ENCODE results near the gene PTGER4. TPM values are rescaled to one million over a fixed set of nuclear protein-coding genes. Genes with fewer than 3 reads are reported as not detected.

The PTGER4 gene
- polyA plus RNA-seq, 4 donors = 6.7 to 29.7 (median 19.1) TPM

GRCh38 chr5:40660751-40661150 is 19.0 kb upstream of the PTGER4 start:
- Histone ChIP-seq H3K36me3 (ENCODE audit: control insufficient read depth in 3 of 3, insufficient read depth in 2 of 3, low read depth in 1 of 3, low read length in 3 of 3) (no peaks in the 10 kb centered on the region), H3K27me3 (ENCODE audit: control insufficient read depth in 3 of 3, insufficient read depth in 3 of 3, low read length in 3 of 3) (no peaks in the 10 kb centered on the region), H3K4me3 (ENCODE audit: low read depth in 1 of 3, low read length in 3 of 3) (no peak overlapping the region), H3K9me3 (ENCODE audit: control insufficient read depth in 2 of 2, insufficient read depth in 1 of 2, low read depth in 1 of 2, low read length in 1 of 2) (no peaks in the 10 kb centered on the region), H3K4me1 (ENCODE audit: control insufficient read depth in 3 of 3, insufficient read depth in 2 of 3, low read depth in 1 of 3, low read length in 2 of 3) (no peaks in the 10 kb centered on the region), H3K27ac (ENCODE audit: low read depth in 1 of 3, low read length in 2 of 3) (no peak overlapping the region)
- DNase-seq (no peak), FAIRE-seq (no peak)
- WGBS, 3 donors = 89 to 95% (median 91%) methylated on average over 2 of the region's 2 CpGs

GRCh38 chr5:40665635-40666298 is 13.9 kb upstream of the PTGER4 start:
- Histone ChIP-seq H3K4me3 (ENCODE audit: low read depth in 1 of 3, low read length in 3 of 3) (no peak overlapping the region), H3K4me1 (ENCODE audit: control insufficient read depth in 3 of 3, insufficient read depth in 2 of 3, low read depth in 1 of 3, low read length in 2 of 3) (no peaks in the 10 kb centered on the region), H3K27ac (ENCODE audit: low read depth in 1 of 3, low read length in 2 of 3) (no peak overlapping the region), H3K27me3 (ENCODE audit: control insufficient read depth in 3 of 3, insufficient read depth in 3 of 3, low read length in 3 of 3) (no peaks in the 10 kb centered on the region), H3K36me3 (ENCODE audit: control insufficient read depth in 3 of 3, insufficient read depth in 2 of 3, low read depth in 1 of 3, low read length in 3 of 3) (no peaks in the 10 kb centered on the region), H3K9me3 (ENCODE audit: control insufficient read depth in 2 of 2, insufficient read depth in 1 of 2, low read depth in 1 of 2, low read length in 1 of 2) (no peaks in the 10 kb centered on the region)
- FAIRE-seq (no peak), DNase-seq (no peak)
- WGBS, 3 donors = 72 to 83% (median 81%) methylated on average over 3 of the region's 3 CpGs

GRCh38 chr5:40666657-40667056 is 13.1 kb upstream of the PTGER4 start:
- Histone ChIP-seq H3K4me1 (ENCODE audit: control insufficient read depth in 3 of 3, insufficient read depth in 2 of 3, low read depth in 1 of 3, low read length in 2 of 3) (no peaks in the 10 kb centered on the region), H3K4me3 (ENCODE audit: low read depth in 1 of 3, low read length in 3 of 3) (no peak overlapping the region), H3K36me3 (ENCODE audit: control insufficient read depth in 3 of 3, insufficient read depth in 2 of 3, low read depth in 1 of 3, low read length in 3 of 3) (no peaks in the 10 kb centered on the region), H3K27me3 (ENCODE audit: control insufficient read depth in 3 of 3, insufficient read depth in 3 of 3, low read length in 3 of 3) (no peaks in the 10 kb centered on the region), H3K9me3 (ENCODE audit: control insufficient read depth in 2 of 2, insufficient read depth in 1 of 2, low read depth in 1 of 2, low read length in 1 of 2) (no peaks in the 10 kb centered on the region), H3K27ac (ENCODE audit: low read depth in 1 of 3, low read length in 2 of 3) (no peak overlapping the region)
- 73 to 87% (median 78%) methylated on average over 1 of the region's 1 CpG for WGBS, 3 donors
- DNase-seq = no peak
- no peak for FAIRE-seq

- Histone ChIP-seq H3K4me1 (ENCODE audit: control insufficient read depth in 3 of 3, insufficient read depth in 2 of 3, low read depth in 1 of 3, low read length in 2 of 3) (no peaks in the 10 kb centered on the region), H3K9me3 (ENCODE audit: control insufficient read depth in 2 of 2, insufficient read depth in 1 of 2, low read depth in 1 of 2, low read length in 1 of 2) (no peaks in the 10 kb centered on the region), H3K4me3 (ENCODE audit: low read depth in 1 of 3, low read length in 3 of 3) (no peak overlapping the region), H3K27me3 (ENCODE audit: control insufficient read depth in 3 of 3, insufficient read depth in 3 of 3, low read length in 3 of 3) (no peaks in the 10 kb centered on the region), H3K27ac (ENCODE audit: low read depth in 1 of 3, low read length in 2 of 3) (no peak overlapping the region), H3K36me3 (ENCODE audit: control insufficient read depth in 3 of 3, insufficient read depth in 2 of 3, low read depth in 1 of 3, low read length in 3 of 3) (no peaks in the 10 kb centered on the region)
- peak in 1 of 2 donors; percentile 72 for DNase-seq
- no peak for FAIRE-seq
Measured at GRCh38 chr5:40667161-40667663, 12.5 kb upstream of the PTGER4 start.

GRCh38 chr5:40669606-40670390 is 9.9 kb upstream of the PTGER4 start:
- Histone ChIP-seq H3K4me3 (ENCODE audit: low read depth in 1 of 3, low read length in 3 of 3) (no peak overlapping the region), H3K27me3 (ENCODE audit: control insufficient read depth in 3 of 3, insufficient read depth in 3 of 3, low read length in 3 of 3) (no peaks in the 10 kb centered on the region), H3K36me3 (ENCODE audit: control insufficient read depth in 3 of 3, insufficient read depth in 2 of 3, low read depth in 1 of 3, low read length in 3 of 3) (no peaks in the 10 kb centered on the region), H3K27ac (ENCODE audit: low read depth in 1 of 3, low read length in 2 of 3) (no peak overlapping the region), H3K4me1 (ENCODE audit: control insufficient read depth in 3 of 3, insufficient read depth in 2 of 3, low read depth in 1 of 3, low read length in 2 of 3) (peaks cover 0 to 1% (median 0%) of the 10 kb centered on the region in 3 donors), H3K9me3 (ENCODE audit: control insufficient read depth in 2 of 2, insufficient read depth in 1 of 2, low read depth in 1 of 2, low read length in 1 of 2) (no peaks in the 10 kb centered on the region)
- WGBS, 3 donors = 67 to 77% (median 74%) methylated on average over 6 of the region's 6 CpGs
- FAIRE-seq (no peak), DNase-seq (no peak)

GRCh38 chr5:40672425-40672824 is 7.3 kb upstream of the PTGER4 start:
- WGBS, 3 donors = 58 to 72% (median 68%) methylated on average over 4 of the region's 4 CpGs
- H3K9me3 ChIP-seq (ENCODE audit: control insufficient read depth in 2 of 2, insufficient read depth in 1 of 2, low read depth in 1 of 2, low read length in 1 of 2) = no peaks in the 10 kb centered on the region
- FAIRE-seq (no peak), DNase-seq (no peak)
- no peak overlapping the region for H3K4me3 ChIP-seq (ENCODE audit: low read depth in 1 of 3, low read length in 3 of 3)
- peaks cover 4 to 10% (median 8%) of the 10 kb centered on the region in 3 donors for H3K4me1 ChIP-seq (ENCODE audit: control insufficient read depth in 3 of 3, insufficient read depth in 2 of 3, low read depth in 1 of 3, low read length in 2 of 3)
- no peaks in the 10 kb centered on the region for H3K36me3 ChIP-seq (ENCODE audit: control insufficient read depth in 3 of 3, insufficient read depth in 2 of 3, low read depth in 1 of 3, low read length in 3 of 3)
- no peaks in the 10 kb centered on the region for H3K27me3 ChIP-seq (ENCODE audit: control insufficient read depth in 3 of 3, insufficient read depth in 3 of 3, low read length in 3 of 3)
- no peak overlapping the region for H3K27ac ChIP-seq (ENCODE audit: low read depth in 1 of 3, low read length in 2 of 3)

- H3K4me1 ChIP-seq (ENCODE audit: control insufficient read depth in 3 of 3, insufficient read depth in 2 of 3, low read depth in 1 of 3, low read length in 2 of 3) = peaks cover 4 to 10% (median 8%) of the 10 kb centered on the region in 3 donors
- no peaks in the 10 kb centered on the region for H3K36me3 ChIP-seq (ENCODE audit: control insufficient read depth in 3 of 3, insufficient read depth in 2 of 3, low read depth in 1 of 3, low read length in 3 of 3)
- H3K27me3 ChIP-seq (ENCODE audit: control insufficient read depth in 3 of 3, insufficient read depth in 3 of 3, low read length in 3 of 3) = no peaks in the 10 kb centered on the region
- DNase-seq = peak; percentile 66 to 95
- peak overlapping the region in 2 of 3 donors; percentile 19 to 50 for H3K27ac ChIP-seq (ENCODE audit: low read depth in 1 of 3, low read length in 2 of 3)
- H3K9me3 ChIP-seq (ENCODE audit: control insufficient read depth in 2 of 2, insufficient read depth in 1 of 2, low read depth in 1 of 2, low read length in 1 of 2) = no peaks in the 10 kb centered on the region
- WGBS, 3 donors = 31 to 74% (median 58%) methylated on average over 6 of the region's 6 CpGs
- FAIRE-seq = no peak
- no peak overlapping the region for H3K4me3 ChIP-seq (ENCODE audit: low read depth in 1 of 3, low read length in 3 of 3)
Measured at GRCh38 chr5:40674661-40675235, 5.0 kb upstream of the PTGER4 start.

GRCh38 chr5:40675396-40676133 is 4.2 kb upstream of the PTGER4 start:
- FAIRE-seq (no peak), DNase-seq (no peak)
- no peak overlapping the region for H3K27ac ChIP-seq (ENCODE audit: low read depth in 1 of 3, low read length in 2 of 3)
- WGBS, 3 donors = 80 to 83% (median 81%) methylated on average over 7 of the region's 7 CpGs
- no peaks in the 10 kb centered on the region for H3K27me3 ChIP-seq (ENCODE audit: control insufficient read depth in 3 of 3, insufficient read depth in 3 of 3, low read length in 3 of 3)
- no peaks in the 10 kb centered on the region for H3K36me3 ChIP-seq (ENCODE audit: control insufficient read depth in 3 of 3, insufficient read depth in 2 of 3, low read depth in 1 of 3, low read length in 3 of 3)
- no peaks in the 10 kb centered on the region for H3K9me3 ChIP-seq (ENCODE audit: control insufficient read depth in 2 of 2, insufficient read depth in 1 of 2, low read depth in 1 of 2, low read length in 1 of 2)
- no peak overlapping the region for H3K4me3 ChIP-seq (ENCODE audit: low read depth in 1 of 3, low read length in 3 of 3)
- H3K4me1 ChIP-seq (ENCODE audit: control insufficient read depth in 3 of 3, insufficient read depth in 2 of 3, low read depth in 1 of 3, low read length in 2 of 3) = peaks cover 4 to 10% (median 8%) of the 10 kb centered on the region in 3 donors

Measured in small intestine (tissue), 7 donors.